NCI-H226 (cell line): ENCODE measurements around the gene PLS3.
A peak's percentile ranks its signal among the peaks of the same experiment; 100 is the strongest.
"Not testable (repeated sequence)": the region's sequence is repeated elsewhere in the genome, so short reads cannot be mapped to it uniquely, and the experiment has no call there.

Source experiments
- DNase-seq: peaks from one replicate; pipeline ENCODE4 v3.0.0-alpha.2; 2015

Gene PLS3

DNA sequence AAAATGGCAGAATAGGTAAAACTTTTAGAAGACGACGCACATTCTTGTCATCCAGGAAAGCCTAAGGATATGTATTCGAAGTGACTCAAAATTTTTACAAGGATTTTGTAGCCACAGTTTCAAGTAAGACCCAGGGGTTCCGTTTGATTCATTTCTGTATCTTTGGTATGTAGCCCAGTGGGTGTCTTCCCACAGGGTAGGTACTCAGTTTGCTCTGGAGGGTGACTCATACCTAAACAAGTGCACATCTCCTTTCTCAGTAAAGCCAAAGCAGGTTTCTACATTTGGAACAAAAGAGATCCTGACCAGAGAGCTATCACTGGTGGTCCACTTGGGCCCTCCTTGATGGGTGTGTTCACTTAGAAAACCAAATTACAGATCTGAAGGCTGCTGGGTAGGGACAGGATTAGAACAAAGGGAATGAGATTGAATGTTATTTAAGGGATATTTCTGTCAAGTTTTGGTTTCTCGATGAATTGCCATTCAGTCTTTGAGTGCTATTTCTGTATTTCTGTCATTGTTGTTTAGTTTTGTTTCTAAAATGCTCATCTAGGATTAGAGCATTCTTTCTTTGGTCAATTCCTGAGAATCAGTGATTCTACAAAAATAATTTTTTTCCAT is 56.1 kb downstream of the PLS3 start:
- peak; percentile 69 for DNase-seq

DNA sequence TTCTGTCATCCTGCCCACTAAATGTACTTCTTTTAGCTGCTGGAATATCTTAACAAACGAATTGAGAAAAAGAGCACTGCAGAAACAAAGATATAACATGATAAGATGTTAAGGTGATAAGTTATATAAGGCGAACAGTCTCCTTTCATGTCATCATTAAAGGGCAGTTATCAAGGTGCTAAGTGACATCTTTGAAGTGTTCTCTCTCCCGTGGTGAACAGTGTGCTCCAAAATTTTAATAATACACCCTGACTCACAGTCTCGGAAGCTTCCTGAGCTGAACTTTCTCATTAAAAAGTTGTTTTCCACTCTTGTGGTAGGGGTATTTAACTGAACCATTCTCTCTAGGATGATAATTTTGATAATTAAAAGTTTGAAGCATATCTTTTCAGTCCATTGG is 61.6 kb downstream of the PLS3 start:
- DNase-seq: no peak

DNA sequence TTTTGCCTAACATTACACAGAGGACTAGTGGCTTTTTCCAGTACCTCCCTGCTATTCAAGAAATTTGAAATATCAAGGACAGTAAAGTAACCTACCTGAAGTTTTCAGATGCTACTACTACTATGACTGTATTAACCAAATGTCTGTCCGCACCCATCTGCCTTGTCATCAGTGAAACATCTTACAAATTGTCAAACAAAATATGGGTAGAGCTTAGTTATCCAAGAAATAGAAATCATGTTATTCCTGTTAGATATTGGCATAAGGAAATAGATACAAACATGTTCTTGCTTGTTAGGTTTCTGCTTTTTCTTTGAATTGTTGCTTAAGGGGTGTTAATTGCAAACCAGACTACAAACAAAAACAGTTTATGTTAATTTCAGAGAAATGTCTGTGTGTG is 63.9 kb downstream of the PLS3 start:
- DNase-seq: no peak

DNA sequence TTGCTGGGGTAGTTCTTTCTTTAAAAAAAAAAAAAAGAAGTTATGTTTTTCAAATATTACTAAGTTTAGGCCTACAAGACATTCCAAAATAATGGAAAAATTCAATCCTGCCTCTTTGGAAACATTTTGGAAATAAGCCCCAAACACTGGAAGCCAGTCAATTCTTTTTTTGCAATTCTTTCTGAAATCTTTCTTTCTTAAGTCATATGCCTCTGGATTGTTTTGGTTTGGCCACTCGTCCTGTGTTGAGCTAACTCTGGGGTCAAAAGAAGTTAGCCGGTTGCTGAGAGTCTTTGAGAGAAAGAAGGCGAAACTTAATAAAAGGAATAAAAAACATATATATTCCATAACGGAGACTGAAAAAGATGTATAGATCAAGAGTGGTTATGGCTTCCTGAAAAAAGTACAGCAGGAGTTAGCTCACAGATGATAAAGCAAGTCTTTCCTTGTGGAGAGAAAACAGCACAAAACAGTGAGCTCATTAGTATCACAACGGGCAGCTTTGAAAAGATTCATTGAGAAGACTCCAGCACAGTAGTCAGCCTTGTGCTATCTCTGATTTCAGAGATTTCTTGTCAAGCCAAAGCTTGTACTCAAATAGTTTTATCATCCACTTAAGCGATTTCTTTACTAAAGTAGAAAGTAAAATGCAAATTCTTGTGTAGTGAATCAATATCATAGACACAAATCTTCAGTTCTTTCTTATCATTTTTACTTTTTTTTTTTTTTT is 64.8 kb downstream of the PLS3 start:
- DNase-seq: no peak

DNA sequence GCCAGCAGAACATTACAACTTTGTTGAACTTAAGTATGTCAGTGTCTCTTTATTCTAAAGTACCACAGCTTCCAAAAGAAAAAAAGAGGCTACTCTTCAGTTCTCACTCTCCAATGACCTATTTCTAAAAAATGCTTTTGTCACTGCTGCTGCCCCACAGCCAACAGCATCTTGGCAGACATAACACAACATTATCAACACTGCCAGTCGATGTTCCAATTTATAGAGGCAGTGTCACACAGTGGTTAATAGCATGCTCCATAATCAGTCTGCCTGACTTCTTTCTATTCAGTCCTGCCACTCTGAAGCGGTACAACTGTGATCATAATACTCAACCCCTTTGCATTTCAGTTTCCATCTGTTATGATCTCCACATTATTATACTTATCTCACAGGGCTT is 69.2 kb downstream of the PLS3 start:
- DNase-seq: no peak

DNA sequence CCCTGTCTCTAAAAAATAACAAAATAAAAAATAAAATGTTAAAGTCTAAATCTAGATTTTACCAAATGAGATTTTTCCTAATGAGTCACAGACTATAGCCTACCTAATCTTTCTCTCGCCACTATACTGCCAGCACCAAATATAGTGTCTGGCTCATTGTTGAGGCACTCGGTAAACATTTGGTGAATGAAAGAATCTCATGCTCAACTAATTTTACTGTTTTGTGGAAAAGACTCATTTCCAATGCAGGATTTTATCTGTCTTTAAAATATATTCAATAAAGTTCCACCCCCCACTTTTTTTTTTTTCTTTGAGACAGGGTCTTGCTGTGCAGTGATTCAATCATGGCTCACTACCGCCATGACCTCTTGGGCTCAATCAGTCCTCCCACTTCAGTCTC is 71.5 kb downstream of the PLS3 start:
- DNase-seq: no peak

DNA sequence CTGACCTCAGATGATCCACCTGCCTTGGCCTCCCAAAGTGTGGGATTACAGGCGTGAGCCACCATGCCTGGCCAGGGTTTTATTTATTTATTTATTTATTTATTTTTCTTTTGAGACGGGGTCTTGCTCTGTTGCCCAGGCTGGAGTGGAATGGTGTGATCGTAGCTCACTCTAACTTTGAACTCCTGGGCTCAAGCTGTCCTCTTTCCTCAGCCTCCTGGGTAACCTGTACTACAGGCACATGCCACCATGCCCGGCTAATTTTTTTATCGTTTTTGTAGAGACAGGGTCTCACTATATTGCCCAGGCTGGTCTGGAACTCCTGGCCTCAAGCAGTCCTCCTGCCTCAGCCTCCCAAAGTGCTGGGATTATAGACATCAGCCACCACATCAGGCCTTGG is 72.4 kb downstream of the PLS3 start:
- DNase-seq: not testable (repeated sequence)

DNA sequence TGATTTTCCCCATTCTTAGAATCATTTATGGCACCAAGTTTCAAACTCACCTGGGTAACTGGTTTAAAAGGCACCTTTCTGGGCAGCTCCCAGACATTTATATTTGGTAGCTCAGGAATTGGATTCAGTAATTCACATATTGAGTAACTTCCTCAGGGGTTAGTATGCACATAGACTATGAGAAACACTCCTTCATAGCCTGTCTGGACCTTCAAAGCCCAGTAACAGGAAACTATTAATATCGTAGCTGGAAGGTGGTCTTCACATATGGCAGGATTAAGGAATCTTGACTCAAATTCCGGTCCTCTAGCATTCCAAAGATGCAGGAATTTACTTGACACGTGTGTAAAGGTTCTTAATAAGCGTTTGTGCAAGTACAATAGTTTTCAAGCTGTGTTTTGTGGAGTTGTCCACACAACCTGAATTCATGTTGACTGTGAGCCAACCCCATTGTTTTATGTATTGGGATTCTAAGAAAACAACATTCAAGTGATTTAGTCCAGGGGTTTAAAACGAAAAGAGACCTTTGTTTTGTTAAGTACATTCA is 78.4 kb downstream of the PLS3 start:
- no peak for DNase-seq

DNA sequence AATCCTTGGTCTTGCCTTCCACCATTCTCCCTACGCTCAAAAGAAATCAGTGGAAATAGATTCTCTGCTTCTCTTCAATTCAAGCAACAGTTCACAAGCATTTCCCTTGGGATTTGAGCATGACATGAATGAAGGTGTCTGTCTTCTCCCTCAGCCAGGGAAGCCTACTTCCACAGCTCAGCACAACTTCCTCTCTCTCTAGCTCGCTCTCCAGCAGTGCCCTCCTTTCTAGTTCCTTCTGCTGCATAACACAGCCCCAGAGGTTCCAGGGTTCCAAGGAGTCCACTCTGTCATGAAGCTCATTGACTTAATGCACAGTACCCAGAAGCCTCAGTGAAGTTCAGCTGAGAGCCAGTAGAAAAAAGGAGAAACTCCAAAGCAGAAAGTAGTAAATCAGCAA is 81.3 kb downstream of the PLS3 start:
- no peak for DNase-seq

DNA sequence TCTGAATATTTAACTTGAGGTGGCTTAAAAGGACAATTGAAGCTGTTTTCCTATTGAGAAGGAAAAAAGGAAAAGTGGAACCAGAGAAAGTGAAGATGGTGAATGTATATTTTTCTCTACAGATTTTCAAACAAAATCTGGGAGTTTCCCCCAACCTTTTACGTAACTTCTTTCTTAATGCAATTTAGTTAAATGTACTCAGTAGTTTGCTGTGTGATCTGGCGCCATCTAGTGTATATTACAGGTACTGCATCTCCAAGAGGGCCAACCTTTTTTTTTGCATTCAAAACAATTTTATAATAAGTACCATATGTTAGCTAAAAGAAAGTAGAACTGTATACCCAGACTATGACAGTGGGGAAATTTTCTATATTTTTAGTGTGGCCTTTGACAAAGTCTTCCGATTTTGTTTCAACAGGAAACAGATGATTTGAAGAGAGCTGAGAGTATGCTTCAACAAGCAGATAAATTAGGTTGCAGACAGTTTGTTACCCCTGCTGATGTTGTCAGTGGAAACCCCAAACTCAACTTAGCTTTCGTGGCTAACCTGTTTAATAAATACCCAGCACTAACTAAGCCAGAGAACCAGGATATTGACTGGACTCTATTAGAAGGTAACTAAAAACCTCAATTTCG is 82.0 kb downstream of the PLS3 start:
- no peak for DNase-seq

DNA sequence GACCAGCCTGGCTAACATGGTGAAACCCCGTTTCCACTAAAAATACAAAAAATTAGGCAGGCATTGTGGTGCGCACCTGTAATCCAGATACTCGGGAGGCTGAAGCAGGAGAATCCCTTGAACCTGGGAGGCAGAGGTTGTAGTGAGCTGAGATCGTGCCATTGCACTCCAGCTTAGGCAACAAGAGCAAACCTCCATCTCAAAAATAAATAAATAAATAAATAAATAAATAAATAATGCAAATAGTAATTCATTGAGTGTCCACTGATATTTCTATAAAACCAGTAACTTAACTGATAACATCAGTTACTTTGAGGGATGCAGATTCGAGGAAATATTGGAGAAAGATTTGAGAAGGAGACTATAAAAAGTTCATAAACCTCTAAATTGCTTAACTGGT is 83.4 kb downstream of the PLS3 start:
- not testable (repeated sequence) for DNase-seq

DNA sequence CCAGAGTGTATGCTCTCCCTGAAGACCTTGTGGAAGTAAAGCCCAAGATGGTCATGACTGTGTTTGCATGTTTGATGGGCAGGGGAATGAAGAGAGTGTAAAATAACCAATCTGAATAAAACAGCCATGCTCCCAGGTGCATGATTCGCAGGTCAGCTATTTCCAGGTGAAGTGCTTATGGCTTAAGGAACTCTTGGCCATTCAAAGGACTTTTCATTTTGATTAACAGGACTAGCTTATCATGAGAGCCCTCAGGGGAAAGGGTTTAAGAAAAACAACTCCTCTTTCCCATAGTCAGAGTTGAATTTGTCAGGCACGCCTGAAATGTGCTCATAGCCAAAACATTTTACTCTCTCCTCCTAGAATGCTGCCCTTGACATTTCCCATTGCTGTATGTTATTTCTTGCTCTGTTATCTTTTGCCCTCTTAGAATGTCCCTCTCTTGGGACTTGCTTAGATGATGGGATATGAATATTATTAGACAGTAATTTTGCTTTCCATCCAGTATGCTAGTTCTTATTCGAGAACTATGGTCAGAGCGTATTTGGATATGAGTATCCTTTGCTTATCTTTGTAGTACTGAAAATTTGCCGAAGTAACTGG is 88.6 kb downstream of the PLS3 start:
- DNase-seq: no peak

DNA sequence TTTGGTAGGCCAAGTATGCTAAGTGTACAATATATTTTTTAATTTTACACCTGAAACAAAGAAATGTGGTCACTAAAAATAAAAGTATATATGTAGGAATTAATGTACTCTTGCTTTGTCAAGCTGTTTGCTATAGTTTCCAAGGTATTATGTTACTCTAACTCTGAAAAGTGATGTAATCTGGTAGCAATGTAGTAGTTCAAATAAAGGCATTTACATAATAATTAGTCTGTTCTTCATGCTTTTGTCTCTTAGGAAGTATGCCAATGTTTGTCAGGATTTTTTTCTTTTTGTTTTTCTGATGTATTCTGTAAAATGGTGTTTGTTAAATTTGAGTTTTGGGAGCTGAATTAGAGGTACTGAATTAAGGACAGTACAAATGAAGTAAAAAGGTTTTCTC is 89.5 kb downstream of the PLS3 start:
- DNase-seq: no peak

DNA sequence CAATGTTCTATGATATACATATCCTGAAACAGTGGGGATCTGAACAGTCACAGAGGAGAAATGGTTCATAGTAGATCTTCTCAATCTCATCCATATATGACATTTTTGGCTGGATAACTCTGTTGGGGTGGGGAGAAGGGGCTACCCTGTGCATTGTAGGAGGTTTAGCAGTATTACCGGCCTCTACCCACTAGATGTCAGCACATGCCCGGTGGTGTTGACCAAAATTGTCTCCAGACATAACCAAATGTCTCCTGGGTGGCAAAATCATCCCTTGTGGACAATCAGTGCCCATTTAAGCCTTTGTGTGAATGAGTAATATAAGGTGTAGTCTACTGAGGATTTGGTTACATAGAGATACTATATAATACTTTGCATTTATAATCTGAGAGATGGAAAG is 89.9 kb downstream of the PLS3 start:
- DNase-seq: no peak

DNA sequence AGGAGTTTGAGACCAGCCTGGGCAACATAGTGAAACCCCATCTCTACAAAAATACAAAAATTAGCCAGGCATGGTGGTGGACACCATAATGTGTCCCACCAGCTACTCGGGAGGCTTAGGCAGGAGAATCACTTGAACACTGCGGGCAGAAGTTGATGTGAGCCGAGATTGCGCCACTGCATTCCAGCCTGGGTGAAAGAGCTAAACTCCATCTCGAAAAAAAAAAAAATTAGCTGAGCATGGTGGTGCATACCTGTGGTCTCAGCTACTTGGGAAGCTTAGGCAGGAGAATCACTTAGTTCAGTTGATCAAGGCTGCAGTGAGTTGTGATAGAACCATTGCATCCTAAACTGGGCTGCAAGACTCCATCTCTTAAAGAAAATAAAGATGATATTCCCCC is 91.2 kb downstream of the PLS3 start:
- no peak for DNase-seq

DNA sequence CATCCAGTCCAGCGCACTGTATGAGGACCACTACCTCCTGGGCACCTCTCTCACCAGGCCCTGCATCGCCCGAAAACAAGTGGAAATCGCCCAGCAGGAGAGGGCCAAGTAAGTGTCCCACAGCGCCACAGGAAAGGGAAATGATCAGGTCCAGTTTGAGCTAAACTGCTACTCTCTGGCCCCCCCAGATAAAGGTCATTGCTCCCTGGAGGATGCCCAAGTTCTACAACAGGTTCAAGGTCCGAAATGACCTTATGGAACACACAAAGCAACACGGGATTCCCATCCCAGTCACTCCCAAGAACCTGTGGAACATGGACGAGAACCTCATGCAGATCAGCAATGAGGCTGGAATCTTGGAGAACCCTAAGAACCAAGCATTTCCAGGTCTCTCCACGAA is 104.1 kb downstream of the PLS3 start:
- DNase-seq: no peak

DNA sequence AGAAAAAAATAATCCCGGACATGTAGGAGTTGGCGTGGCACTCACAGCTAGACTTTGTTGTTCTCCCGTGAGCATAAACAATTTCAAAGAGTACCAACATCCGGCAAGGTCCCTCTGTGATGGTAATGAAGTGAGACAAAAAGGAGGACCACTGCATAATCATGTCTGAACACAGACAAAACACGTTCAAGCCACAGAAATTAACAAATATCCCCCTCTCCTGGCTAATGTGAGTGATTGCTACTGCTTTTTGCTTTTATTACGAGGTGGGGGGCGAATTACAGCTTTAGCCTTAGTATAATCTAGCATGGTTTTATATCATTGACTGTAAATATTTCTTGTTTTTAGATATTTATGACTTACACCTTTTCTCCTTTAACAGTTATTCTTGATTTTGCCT is 118.5 kb downstream of the PLS3 start:
- no peak for DNase-seq

DNA sequence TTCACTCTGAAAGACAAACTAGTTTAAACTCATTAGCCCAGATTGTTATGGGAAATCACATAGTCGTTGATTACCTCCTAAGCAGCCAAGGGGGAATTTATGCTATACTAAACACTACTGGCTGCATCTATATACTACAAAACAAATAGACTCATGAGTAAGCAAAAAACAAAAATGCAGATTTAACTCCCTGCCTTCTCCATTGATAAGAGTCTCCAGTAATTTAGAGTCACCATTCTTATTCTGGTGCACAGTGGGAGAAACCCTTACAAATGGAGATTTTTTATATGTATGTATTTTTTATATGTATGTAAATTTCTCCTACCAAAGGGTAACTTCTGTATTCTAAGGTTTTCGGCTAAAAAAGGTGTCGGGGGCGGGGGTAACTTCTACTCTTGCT is 126.6 kb downstream of the PLS3 start:
- no peak for DNase-seq

DNA sequence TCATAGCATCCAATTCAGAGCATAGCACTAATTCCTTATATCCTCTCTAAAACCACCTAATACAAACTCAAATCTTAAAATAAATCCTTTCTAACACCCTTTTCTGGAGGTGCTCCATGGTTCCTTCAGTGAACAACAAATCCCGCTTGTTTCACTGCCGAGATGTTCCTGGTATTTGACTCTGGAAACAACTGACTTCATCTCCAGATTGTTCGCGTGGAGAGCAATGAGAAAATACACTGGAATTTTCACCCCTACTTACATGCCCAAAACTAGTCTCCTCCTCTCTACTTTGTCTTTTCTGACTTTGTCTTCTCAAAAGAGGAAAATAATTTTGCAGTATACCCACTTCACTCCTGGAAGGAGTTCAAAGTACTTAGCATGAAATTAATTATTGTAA is 129.0 kb downstream of the PLS3 start:
- DNase-seq: no peak

DNA sequence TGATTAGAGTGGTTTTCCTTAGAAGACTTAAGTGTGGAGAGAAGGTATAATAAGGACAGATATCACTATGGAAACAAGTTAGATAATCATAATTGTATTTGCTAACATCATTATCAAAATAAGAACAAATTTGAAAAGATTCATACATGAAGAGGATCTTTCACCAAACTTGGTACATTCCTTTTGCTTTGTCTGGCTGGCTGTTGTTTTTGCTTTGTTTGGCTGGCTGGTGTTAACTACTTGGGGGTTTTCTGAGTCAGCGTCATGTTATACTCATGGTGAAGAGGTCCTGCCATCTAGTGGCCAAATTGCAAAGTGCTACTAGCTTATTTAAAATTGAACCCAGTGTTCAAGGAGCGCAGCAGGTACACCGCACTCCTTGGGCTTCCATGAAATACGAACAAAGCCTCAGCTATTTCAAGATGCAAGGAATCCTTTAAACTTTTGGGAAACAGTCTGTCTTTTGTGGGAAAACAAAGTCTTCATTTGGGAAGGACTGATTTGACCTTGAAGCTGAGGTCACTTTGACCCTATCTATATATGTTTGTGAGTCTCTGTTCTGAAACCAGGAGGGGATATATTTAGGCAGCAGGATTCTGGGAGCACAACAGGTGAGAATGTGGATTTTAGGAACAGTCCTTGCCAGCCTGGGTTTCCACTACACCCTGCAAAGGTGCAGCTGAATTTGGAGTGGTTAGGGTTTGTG is 129.7 kb downstream of the PLS3 start:
- peak; percentile 35 for DNase-seq

DNA sequence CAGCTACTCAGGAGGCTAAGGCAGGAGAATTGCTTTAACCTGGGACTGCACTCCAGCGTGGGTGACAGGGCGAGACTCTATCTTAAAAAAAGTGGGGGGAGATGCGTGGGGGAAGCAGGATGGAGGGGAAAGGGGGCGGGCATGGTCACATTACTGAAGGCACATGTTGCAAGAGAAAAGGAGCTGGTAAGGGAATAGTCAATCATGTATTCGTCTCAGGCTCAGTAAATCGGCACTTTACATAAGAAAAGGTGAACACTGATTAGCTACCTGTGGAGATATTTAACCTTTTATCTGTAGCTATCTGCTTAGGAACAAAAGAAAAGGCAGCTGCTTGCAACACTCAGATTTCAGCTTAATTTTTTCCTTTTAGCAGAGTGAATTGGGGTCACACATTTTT is 132.5 kb downstream of the PLS3 start:
- DNase-seq: no peak

DNA sequence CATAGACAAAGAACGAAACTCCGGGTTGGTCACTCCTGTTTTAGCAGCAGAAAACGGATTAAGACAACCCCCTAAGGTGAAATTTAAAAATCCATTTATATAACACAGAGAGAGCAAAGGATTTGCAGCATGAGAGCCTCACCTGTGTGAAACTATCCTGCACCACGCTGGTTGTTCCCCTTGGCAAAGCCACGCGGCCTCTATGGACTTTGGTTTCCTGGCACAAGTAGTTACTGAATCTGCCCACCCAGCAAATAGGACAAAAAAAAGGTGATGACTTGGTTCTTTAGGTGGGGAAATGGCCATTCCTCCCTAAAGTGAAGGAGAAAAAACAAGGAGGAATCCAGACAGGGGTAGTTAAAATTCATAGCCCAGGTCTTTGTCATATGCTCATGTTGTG is 133.1 kb downstream of the PLS3 start:
- DNase-seq: no peak

DNA sequence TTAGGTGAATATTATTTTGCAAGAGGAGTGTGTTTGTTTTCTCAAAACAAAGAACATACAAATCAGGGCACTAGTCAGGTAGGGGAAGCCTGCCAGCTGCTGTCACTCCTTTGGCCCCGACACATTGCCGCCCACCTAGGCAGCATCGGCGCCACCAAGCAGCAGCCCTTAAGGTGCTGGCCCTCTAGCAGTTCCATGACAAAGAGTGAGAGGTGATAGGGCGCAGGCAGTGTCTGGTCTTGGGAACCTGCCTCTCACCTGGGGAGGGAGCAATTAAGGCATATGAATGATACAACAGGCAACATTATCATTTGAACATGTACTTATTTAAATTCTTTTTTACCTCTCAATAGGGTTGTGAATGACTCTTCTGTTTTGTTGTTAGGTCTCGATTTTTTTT is 135.1 kb downstream of the PLS3 start:
- DNase-seq: no peak
